ENCODE results near the gene AMIGO1. TPM values are rescaled to one million over a fixed set of nuclear protein-coding genes. Genes with fewer than 3 reads are reported as not detected.

Gene AMIGO1
- total and polyA plus RNA-seq, 2 of the 8 experiments (the other 6 are each of a cell fraction or from before 2014, with no cell fraction given) = 1.5 to 2.7 TPM

DNA sequence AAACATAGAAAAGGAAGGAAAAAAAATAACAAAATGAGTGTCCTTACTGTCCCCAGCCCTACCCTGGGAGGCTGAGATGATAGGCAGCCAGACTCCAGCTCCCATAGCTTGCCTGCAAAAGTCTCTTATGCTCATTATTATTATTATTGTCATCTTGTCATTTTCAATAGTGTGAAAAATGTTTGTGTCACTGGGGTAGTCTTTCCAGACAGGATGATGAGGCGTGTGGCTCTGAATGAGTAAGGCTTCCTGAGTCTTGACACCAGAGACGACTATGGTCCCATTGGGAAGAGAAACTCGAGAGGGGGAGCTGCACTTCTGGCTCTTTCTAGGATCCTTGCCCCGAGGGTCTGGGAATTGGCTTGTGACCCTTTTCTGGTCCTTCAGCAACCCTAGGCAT is 16.7 kb downstream of the AMIGO1 start:
- Histone ChIP-seq H3K27ac (ENCODE audit: low read depth, low read length) (no peak overlapping the region), H2AK5ac (ENCODE audit: low read depth, low read length) (no peak overlapping the region), H3K79me1 (ENCODE audit: low read depth, low read length) (no peaks in the 10 kb centered on the region; the same call in 1 of the 2 replicates), H3K9ac (replicated peaks in 1 of 4; ENCODE audit: extremely low read depth in 1 of 4, low read depth in 3 of 4, low read length in 3 of 4) (no peak overlapping the region), H3K23me2 (ENCODE audit: low read depth, low read length) (peaks cover 2% of the 10 kb centered on the region), H2BK15ac (ENCODE audit: low read length) (no peak overlapping the region), H3K18ac (ENCODE audit: extremely low read depth, low read length) (no peak overlapping the region), H4K20me1 (replicated peaks in 1 of 2; ENCODE audit: control insufficient read depth in 1 of 2, insufficient read depth in 2 of 2, low read length in 2 of 2) (peaks cover 0 to 1% of the 10 kb centered on the region in 2 experiments), H4K8ac (ENCODE audit: extremely low read depth, insufficient read depth, low read length) (no peak overlapping the region), H3K79me2 (ENCODE audit: control insufficient read depth in 1 of 2, insufficient read depth in 2 of 2, low read length in 2 of 2) (no peaks in the 10 kb centered on the region), H3K4me3 (ENCODE audit: extremely low read depth in 1 of 4, insufficient read depth in 2 of 4, low read depth in 3 of 4, low read length in 4 of 4) (no peak overlapping the region), H3K9me3 (ENCODE audit: insufficient read depth in 2 of 2, low read depth in 1 of 2, low read length in 1 of 2) (no peaks in the 10 kb centered on the region), H4K5ac (ENCODE audit: insufficient read length, low read depth, low read length) (no peak overlapping the region), H4K91ac (replicated peaks; ENCODE audit: insufficient read length, low read length) (no peak overlapping the region), H3K14ac (ENCODE audit: insufficient read length) (no peak overlapping the region), H2BK12ac (ENCODE audit: low read depth, low read length) (no peak overlapping the region), H3K4me1 (replicated peaks in 1 of 4; ENCODE audit: control insufficient read depth in 3 of 4, insufficient read depth in 4 of 4, low read length in 3 of 4) (peaks cover 0 to 6% (median under 1%) of the 10 kb centered on the region in 4 experiments; a peak in 3 of 7 replicates), H3K27me3 (replicated peaks in 1 of 4; ENCODE audit: control insufficient read depth in 3 of 4, extremely low read depth in 1 of 4, insufficient read depth in 3 of 4, low read length in 3 of 4) (no peaks in the 10 kb centered on the region), H3K36me3 (ENCODE audit: control insufficient read depth in 2 of 4, insufficient read depth in 4 of 4, low read length in 3 of 4) (no peaks in the 10 kb centered on the region; a peak in 1 of 8 replicates), H3K4ac (replicated peaks; ENCODE audit: insufficient read length, low read depth, low read length) (no peak overlapping the region), H2AFZ (ENCODE audit: low read length) (no peak overlapping the region), H2BK5ac (ENCODE audit: low read depth, low read length) (no peak overlapping the region), H2BK120ac (replicated peaks; ENCODE audit: low read depth, low read length) (no peak overlapping the region), H3K4me2 (ENCODE audit: insufficient read depth in 1 of 2, low read depth in 2 of 2, low read length in 2 of 2) (no peak overlapping the region), H3K56ac (replicated peaks; ENCODE audit: insufficient read length, low read depth, low read length) (no peak overlapping the region), H3K23ac (ENCODE audit: insufficient read length) (no peak overlapping the region), H2BK20ac (ENCODE audit: low read length) (no peak overlapping the region)
- 84% methylated on average over 3 of the region's 4 CpGs; no CpG with 5 or more reads in 1 of the 2 experiments for WGBS, 2 experiments (ENCODE audit: extremely low coverage in 1 of 2, insufficient coverage in 1 of 2, insufficient read length in 1 of 2, insufficient replicate concordance in 2 of 2, low coverage in 1 of 2, low lambda C conversion rate in 2 of 2, missing lambda C conversion rate in 1 of 2)
- ChIA-PET CTCF (ENCODE audit: partially characterized antibody) (interaction anchor here (0.9 to 43.7 kb wide), 15 partner anchors 7 to 536 kb away, joined by 3 to 1755 read pairs (median 3); partner anchors contain the start of genes AMIGO1, AMPD2, ATXN7L2 and GNAT2), POLR2A (ENCODE audit: partially characterized antibody) (interaction anchor here (0.9 to 2.8 kb wide), 5 partner anchors 8 to 66 kb away, joined by 3 to 9 read pairs (median 4); partner anchors contain the start of genes AMIGO1 and GNAI3)
- FAIRE-seq (no peak), DNase-seq (ENCODE audit: low read depth in 1 of 2, low spot score in 2 of 2) (no peak)
- TF ChIP-seq MAX (IDR thresholded peaks at IDR 0.05) (no peak), GTF2F1 (IDR thresholded peaks at IDR 0.05; ENCODE audit: borderline replicate concordance, low read depth, low read length) (no peak), PHF8 (conservative IDR thresholded peaks at IDR 0.05; ENCODE audit: low read depth, low read length) (no peak), CHD1 (IDR thresholded peaks at IDR 0.05; ENCODE audit: low read depth, low read length) (no peak), CBX5 (IDR thresholded peaks at IDR 0.05; ENCODE audit: low read depth, low read length) (no peak), GABPA (IDR thresholded peaks at IDR 0.05; ENCODE audit: borderline replicate concordance, insufficient read depth, low read length) (no peak), CREB1 (IDR thresholded peaks at IDR 0.05) (no peak), POLR2A (IDR thresholded peaks at IDR 0.05; ENCODE audit: control extremely low read depth in 1 of 2, low read depth in 2 of 2, low read length in 2 of 2) (no peak), CBX8 (IDR thresholded peaks at IDR 0.05; ENCODE audit: borderline replicate concordance, low read depth, low read length) (no peak), JUN (IDR thresholded peaks at IDR 0.05; ENCODE audit: low read depth, low read length) (no peak), CHD2 (IDR thresholded peaks at IDR 0.05; ENCODE audit: low read length) (no peak), TAF7 (optimal IDR thresholded peaks at IDR 0.05; ENCODE audit: borderline replicate concordance, low read depth, low read length) (no peak), NRF1 (IDR thresholded peaks at IDR 0.05; ENCODE audit: low read depth, low read length) (no peak)
- TF ChIP-seq, protein P1, sequence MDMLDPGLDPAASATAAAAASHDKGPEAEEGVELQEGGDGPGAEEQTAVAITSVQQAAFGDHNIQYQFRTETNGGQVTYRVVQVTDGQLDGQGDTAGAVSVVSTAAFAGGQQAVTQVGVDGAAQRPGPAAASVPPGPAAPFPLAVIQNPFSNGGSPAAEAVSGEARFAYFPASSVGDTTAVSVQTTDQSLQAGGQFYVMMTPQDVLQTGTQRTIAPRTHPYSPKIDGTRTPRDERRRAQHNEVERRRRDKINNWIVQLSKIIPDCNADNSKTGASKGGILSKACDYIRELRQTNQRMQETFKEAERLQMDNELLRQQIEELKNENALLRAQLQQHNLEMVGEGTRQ (IDR thresholded peaks at IDR 0.05; ENCODE audit: low read length) = no peak
